ENCODE data around the gene HSFX4. TPM values are rescaled to one million over a fixed set of nuclear protein-coding genes. Genes with fewer than 3 reads are reported as not detected.
"Not testable (repeated sequence)": the region's sequence is repeated elsewhere in the genome, so short reads cannot be mapped to it uniquely, and the experiment has no call there.

Gene HSFX4
- not detected for polyA plus RNA-seq (2013, experiment 1 of 2)
- not detected for polyA plus RNA-seq (2013, experiment 2 of 2)

GRCh38 chrX:149929400-149929799 lies at the start of gene HSFX4:
HSFX4 (plus strand) TSS chrX:149929573; CDS start chrX:149929645, 72 bp downstream.
- no CpG with 5 or more reads among the region's 7 CpGs for WGBS, 2 experiments (ENCODE audit: insufficient coverage in 2 of 2)
- H3K9me3 ChIP-seq (ENCODE audit: control insufficient read depth, low read length); H3K27ac ChIP-seq (ENCODE audit: low read depth, low read length, severe bottlenecking); H3K36me3 ChIP-seq (ENCODE audit: control insufficient read depth, insufficient read depth, low read length); H3K4me3 ChIP-seq (ENCODE audit: extremely low read depth, insufficient read depth, low read length, poor library complexity, severe bottlenecking); H3K4me1 ChIP-seq (ENCODE audit: control insufficient read depth, insufficient read depth, low read length, poor library complexity, severe bottlenecking): not testable (repeated sequence)

DNA sequence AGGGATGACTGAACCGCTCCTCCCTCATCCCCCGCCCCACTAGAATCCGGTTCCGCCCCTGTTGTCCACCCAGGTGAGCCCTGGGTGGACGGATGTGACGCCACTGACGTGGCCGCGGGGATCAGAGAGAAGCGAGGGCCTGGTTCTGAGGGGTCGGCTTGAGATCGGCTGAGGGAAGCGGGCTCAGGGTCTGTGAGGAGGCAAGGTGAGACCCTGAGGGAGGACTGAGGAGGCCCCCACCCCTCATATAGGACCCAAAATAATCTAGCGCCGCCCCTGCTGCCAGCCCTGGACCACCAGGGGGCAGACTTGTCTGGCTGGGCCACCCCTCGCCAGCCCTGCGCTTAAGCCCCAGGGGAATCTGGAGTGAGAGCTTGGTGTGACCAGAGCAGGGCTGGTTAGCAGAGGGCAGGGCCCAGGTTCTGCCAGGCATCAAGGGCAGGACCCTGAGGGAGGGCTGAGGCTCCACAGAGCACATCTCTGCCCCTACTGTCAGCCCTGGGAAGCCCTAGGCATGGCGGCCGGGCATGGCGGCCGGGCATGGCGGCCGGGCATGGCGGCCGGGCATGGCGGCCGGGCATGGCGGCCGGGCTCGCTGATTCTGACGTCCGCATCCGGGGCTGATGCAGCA lies 48.2 kb upstream of the HSFX4 start, which contains the start of gene MAGEA8:
Gene MAGEA8 (plus strand): TSS at position 103 of the 631 bp plus-strand sequence. CDS start 3,090 bp downstream, outside the sequence.
- no peak within 1 kb of the TSS for H3K27ac ChIP-seq (ENCODE audit: low read depth, low read length, severe bottlenecking)
- WGBS, 2 experiments (ENCODE audit: insufficient coverage in 2 of 2) = 94 to 100% methylated on average over 4 to 5 of the region's 33 CpGs
- H3K4me3 ChIP-seq (ENCODE audit: extremely low read depth, insufficient read depth, low read length, poor library complexity, severe bottlenecking) = no peak within 1 kb of the TSS

GRCh38 chrX:149890828-149891227 lies 38.5 kb upstream of the HSFX4 start:
- WGBS, 2 experiments (ENCODE audit: insufficient coverage in 2 of 2) = no CpG with 5 or more reads among the region's 2 CpGs
- H3K27ac ChIP-seq (ENCODE audit: low read depth, low read length, severe bottlenecking); H3K9me3 ChIP-seq (ENCODE audit: control insufficient read depth, low read length); H3K36me3 ChIP-seq (ENCODE audit: control insufficient read depth, insufficient read depth, low read length); H3K4me3 ChIP-seq (ENCODE audit: extremely low read depth, insufficient read depth, low read length, poor library complexity, severe bottlenecking); H3K4me1 ChIP-seq (ENCODE audit: control insufficient read depth, insufficient read depth, low read length, poor library complexity, severe bottlenecking): not testable (repeated sequence)

More for the DNA sequence above, 48.2 kb upstream of the HSFX4 start, which contains the start of gene MAGEA8:
- no peaks in the 10 kb centered on the region for H3K36me3 ChIP-seq (ENCODE audit: control insufficient read depth, insufficient read depth, low read length)
- no peaks in the 10 kb centered on the region for H3K9me3 ChIP-seq (ENCODE audit: control insufficient read depth, low read length)
- no peaks in the 10 kb centered on the region for H3K4me1 ChIP-seq (ENCODE audit: control insufficient read depth, insufficient read depth, low read length, poor library complexity, severe bottlenecking)

GRCh38 chrX:149898554-149898953 lies 30.8 kb upstream of the HSFX4 start:
- no peaks in the 10 kb centered on the region for H3K4me1 ChIP-seq (ENCODE audit: control insufficient read depth, insufficient read depth, low read length, poor library complexity, severe bottlenecking)
- no peak overlapping the region for H3K27ac ChIP-seq (ENCODE audit: low read depth, low read length, severe bottlenecking)
- H3K4me3 ChIP-seq (ENCODE audit: extremely low read depth, insufficient read depth, low read length, poor library complexity, severe bottlenecking) = no peak overlapping the region
- no CpG with 5 or more reads among the region's 1 CpG for WGBS, 2 experiments (ENCODE audit: insufficient coverage in 2 of 2)
- H3K36me3 ChIP-seq (ENCODE audit: control insufficient read depth, insufficient read depth, low read length) = no peaks in the 10 kb centered on the region
- no peaks in the 10 kb centered on the region for H3K9me3 ChIP-seq (ENCODE audit: control insufficient read depth, low read length)

DNA sequence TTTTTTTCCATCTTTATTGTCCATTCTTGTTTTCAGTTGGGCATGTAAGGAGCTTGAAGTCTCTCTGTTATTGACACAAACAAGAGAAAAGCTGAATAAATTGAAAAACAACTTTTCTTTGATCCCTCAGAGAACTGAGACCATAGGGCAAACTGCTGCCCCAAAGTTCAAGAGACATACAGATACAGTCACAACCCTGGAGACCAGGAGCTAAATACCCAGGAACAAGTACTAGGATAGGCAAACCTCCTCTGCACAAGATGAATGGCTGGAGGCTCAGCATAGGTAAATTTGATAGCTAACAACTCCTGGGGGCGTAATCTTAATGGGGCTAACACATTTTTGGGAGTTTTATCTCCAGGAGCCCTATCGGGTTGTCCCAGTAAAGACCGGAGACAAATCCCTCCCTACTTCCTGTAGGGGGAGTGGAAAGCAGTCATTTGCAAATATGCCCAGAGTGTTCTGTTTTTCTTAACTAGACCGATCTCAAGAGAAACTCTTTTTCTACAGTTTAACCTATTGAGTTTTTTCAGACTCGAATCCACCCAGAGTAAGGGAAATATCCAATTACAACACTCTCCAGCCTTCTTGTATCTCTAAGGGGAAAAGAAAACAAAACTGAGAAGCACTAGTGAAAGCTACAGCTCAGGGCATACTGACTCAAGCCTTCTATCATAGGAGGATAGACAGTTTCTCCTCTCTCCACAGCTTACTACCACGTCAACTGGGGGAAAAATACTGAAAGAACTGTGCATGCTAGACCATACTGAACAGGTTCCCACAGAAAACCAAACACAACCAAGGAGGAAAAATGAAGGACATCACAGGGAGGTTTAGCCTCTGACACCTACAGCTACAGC lies 25.3 kb upstream of the HSFX4 start:
- no peak overlapping the region for H3K4me3 ChIP-seq (ENCODE audit: extremely low read depth, insufficient read depth, low read length, poor library complexity, severe bottlenecking)
- H3K36me3 ChIP-seq (ENCODE audit: control insufficient read depth, insufficient read depth, low read length) = no peaks in the 10 kb centered on the region
- no CpG with 5 or more reads among the region's 6 CpGs for WGBS, 2 experiments (ENCODE audit: insufficient coverage in 2 of 2)
- peaks cover 4% of the 10 kb centered on the region for H3K4me1 ChIP-seq (ENCODE audit: control insufficient read depth, insufficient read depth, low read length, poor library complexity, severe bottlenecking)
- H3K27ac ChIP-seq (ENCODE audit: low read depth, low read length, severe bottlenecking) = no peak overlapping the region
- no peaks in the 10 kb centered on the region for H3K9me3 ChIP-seq (ENCODE audit: control insufficient read depth, low read length)

DNA sequence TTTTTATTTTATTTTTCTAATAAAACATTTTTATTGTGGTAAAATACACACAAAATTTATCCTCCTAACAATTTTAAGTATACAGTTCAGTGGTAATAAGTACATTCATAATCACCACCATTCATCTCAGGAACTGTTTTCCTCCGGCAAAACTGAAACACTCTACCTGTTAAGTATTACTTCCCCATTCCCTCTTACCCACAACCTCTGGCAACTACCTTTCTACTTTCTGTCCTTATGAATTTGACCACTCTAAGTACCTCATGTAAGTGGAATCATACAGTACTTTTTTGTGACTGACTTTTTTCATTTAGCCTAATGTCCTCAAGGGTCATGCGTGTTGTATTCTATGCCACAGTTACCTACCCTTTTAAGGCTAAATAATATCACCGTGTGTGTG lies 21.1 kb upstream of the HSFX4 start:
- no peak overlapping the region for H3K4me3 ChIP-seq (ENCODE audit: extremely low read depth, insufficient read depth, low read length, poor library complexity, severe bottlenecking)
- H3K36me3 ChIP-seq (ENCODE audit: control insufficient read depth, insufficient read depth, low read length) = no peaks in the 10 kb centered on the region
- WGBS, 2 experiments (ENCODE audit: insufficient coverage in 2 of 2) = no CpG with 5 or more reads among the region's 3 CpGs
- H3K27ac ChIP-seq (ENCODE audit: low read depth, low read length, severe bottlenecking) = no peak overlapping the region
- peaks cover 4% of the 10 kb centered on the region for H3K4me1 ChIP-seq (ENCODE audit: control insufficient read depth, insufficient read depth, low read length, poor library complexity, severe bottlenecking)
- H3K9me3 ChIP-seq (ENCODE audit: control insufficient read depth, low read length) = no peaks in the 10 kb centered on the region

DNA sequence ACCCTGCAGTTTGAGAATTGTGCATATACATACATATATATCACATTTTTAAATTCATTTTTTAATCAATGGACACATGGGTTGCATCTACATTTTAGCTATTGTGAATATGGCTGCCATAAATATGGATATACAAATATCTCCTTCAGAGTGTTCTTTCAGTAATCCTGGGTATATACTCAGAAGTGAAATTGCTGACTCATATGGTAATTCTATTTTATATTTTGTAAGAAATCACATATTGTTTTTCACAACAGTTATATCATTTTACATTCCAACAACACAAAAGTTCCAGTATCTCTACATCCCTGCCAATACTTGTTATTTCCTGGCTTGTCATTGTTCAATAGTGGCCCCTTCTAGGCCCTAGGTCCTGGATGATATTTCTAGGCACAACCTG lies 20.6 kb upstream of the HSFX4 start:
- Histone ChIP-seq H3K36me3 (ENCODE audit: control insufficient read depth, insufficient read depth, low read length) (no peaks in the 10 kb centered on the region), H3K4me1 (ENCODE audit: control insufficient read depth, insufficient read depth, low read length, poor library complexity, severe bottlenecking) (peaks cover 4% of the 10 kb centered on the region), H3K9me3 (ENCODE audit: control insufficient read depth, low read length) (no peaks in the 10 kb centered on the region), H3K4me3 (ENCODE audit: extremely low read depth, insufficient read depth, low read length, poor library complexity, severe bottlenecking) (no peak overlapping the region), H3K27ac (ENCODE audit: low read depth, low read length, severe bottlenecking) (no peak overlapping the region)

- H3K4me1 ChIP-seq (ENCODE audit: control insufficient read depth, insufficient read depth, low read length, poor library complexity, severe bottlenecking) = peaks cover under 1% of the 10 kb centered on the region
- no peak overlapping the region for H3K4me3 ChIP-seq (ENCODE audit: extremely low read depth, insufficient read depth, low read length, poor library complexity, severe bottlenecking)
- H3K9me3 ChIP-seq (ENCODE audit: control insufficient read depth, low read length) = no peaks in the 10 kb centered on the region
- no peak overlapping the region for H3K27ac ChIP-seq (ENCODE audit: low read depth, low read length, severe bottlenecking)
- 83 to 100% methylated on average over 1 to 2 of the region's 4 CpGs for WGBS, 2 experiments (ENCODE audit: insufficient coverage in 2 of 2)
- H3K36me3 ChIP-seq (ENCODE audit: control insufficient read depth, insufficient read depth, low read length) = no peaks in the 10 kb centered on the region
Measured at GRCh38 chrX:149909324-149910177, 19.8 kb upstream of the HSFX4 start.

- H3K9me3 ChIP-seq (ENCODE audit: control insufficient read depth, low read length) = no peaks in the 10 kb centered on the region
- no peaks in the 10 kb centered on the region for H3K4me1 ChIP-seq (ENCODE audit: control insufficient read depth, insufficient read depth, low read length, poor library complexity, severe bottlenecking)
- no peak overlapping the region for H3K27ac ChIP-seq (ENCODE audit: low read depth, low read length, severe bottlenecking)
- no peak overlapping the region for H3K4me3 ChIP-seq (ENCODE audit: extremely low read depth, insufficient read depth, low read length, poor library complexity, severe bottlenecking)
- WGBS, 2 experiments (ENCODE audit: insufficient coverage in 2 of 2) = 75 to 100% methylated on average over 1 to 3 of the region's 9 CpGs
- H3K36me3 ChIP-seq (ENCODE audit: control insufficient read depth, insufficient read depth, low read length) = no peaks in the 10 kb centered on the region
Measured at GRCh38 chrX:149910178-149910695, 19.1 kb upstream of the HSFX4 start.

DNA sequence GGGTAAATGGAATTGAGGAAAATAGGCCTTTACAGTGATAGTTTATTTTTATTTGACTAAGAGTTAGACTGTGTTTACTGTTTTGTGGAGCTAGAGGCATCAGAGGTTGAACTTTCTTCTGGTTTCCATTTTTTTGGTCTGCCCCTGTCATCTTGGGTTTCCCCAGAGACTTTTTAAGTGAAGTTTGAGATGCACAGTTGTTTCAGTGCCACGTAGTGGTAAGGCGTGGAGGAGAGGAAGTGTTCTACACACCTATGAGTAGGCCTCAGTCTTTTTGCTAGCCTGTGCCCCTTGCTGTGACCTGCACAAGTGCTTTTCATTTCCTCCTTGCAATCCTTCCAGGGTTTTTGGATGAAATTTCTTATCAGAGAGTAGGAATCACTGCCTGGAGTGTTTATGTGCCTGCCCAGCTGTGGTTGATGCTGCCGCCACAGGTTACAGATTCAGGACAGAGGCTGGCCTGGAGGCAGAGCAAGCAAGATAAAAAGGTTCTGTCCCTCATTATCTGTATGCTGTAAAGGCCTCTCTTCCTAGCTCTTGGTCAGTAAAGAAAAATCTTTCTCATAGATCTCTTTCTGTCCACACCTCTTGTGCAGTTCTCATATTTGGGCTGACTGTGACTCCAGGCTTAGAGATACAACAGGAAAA lies 12.5 kb upstream of the HSFX4 start:
- no peak overlapping the region for H3K4me3 ChIP-seq (ENCODE audit: extremely low read depth, insufficient read depth, low read length, poor library complexity, severe bottlenecking)
- WGBS, 2 experiments (ENCODE audit: insufficient coverage in 2 of 2) = 100% methylated on average over 1 of the region's 3 CpGs
- no peak overlapping the region for H3K27ac ChIP-seq (ENCODE audit: low read depth, low read length, severe bottlenecking)
- no peaks in the 10 kb centered on the region for H3K9me3 ChIP-seq (ENCODE audit: control insufficient read depth, low read length)
- H3K4me1 ChIP-seq (ENCODE audit: control insufficient read depth, insufficient read depth, low read length, poor library complexity, severe bottlenecking) = no peaks in the 10 kb centered on the region
- H3K36me3 ChIP-seq (ENCODE audit: control insufficient read depth, insufficient read depth, low read length) = no peaks in the 10 kb centered on the region

Measured in mesodermal cell (in vitro differentiated cells).